ENCODE measurements around the gene FYCO1.

The FYCO1 gene

GRCh38 chr3:45929042-45929679 is 66.5 kb downstream of the FYCO1 start:
- Histone ChIP-seq H2BK15ac (replicated peaks; ENCODE audit: low read depth) (no peak overlapping the region), H3K27me3 (ENCODE audit: insufficient read depth, low read length, poor library complexity) (no peaks in the 10 kb centered on the region), H3K4me3 (ENCODE audit: low read length) (no peak overlapping the region), H3K4ac (ENCODE audit: low read depth, low read length) (no peak overlapping the region), H3K79me2 (ENCODE audit: control insufficient read depth, insufficient read depth, low read length) (no peaks in the 10 kb centered on the region), H3K36me3 (ENCODE audit: control insufficient read depth, insufficient read depth, low read length) (no peaks in the 10 kb centered on the region), H2BK120ac (ENCODE audit: low read depth, low read length) (no peak overlapping the region), H3K4me1 (ENCODE audit: control insufficient read depth, low read depth, low read length) (no peaks in the 10 kb centered on the region), H3K27ac (ENCODE audit: low read depth, low read length) (no peak overlapping the region), H4K8ac (ENCODE audit: low read depth, low read length) (no peak overlapping the region), H3K79me1 (ENCODE audit: low read length) (no peaks in the 10 kb centered on the region), H3K18ac (ENCODE audit: low read length) (no peak overlapping the region), H3K9ac (ENCODE audit: low read length) (no peak overlapping the region), H2AK5ac (ENCODE audit: low read length) (no peak overlapping the region), H3K56ac (ENCODE audit: low read length) (no peak overlapping the region), H3K23ac (ENCODE audit: low read length) (no peak overlapping the region), H2BK5ac (ENCODE audit: low read length) (no peak overlapping the region), H4K5ac (ENCODE audit: low read length) (no peak overlapping the region), H3K4me2 (ENCODE audit: low read length) (no peak overlapping the region)
- peak; percentile 38 for DNase-seq
- no CpG with 5 or more reads among the region's 9 CpGs for WGBS (ENCODE audit: extremely low coverage, insufficient coverage, low lambda C conversion rate)

- Histone ChIP-seq H3K36me3 (ENCODE audit: control insufficient read depth, insufficient read depth, low read length) (no peaks in the 10 kb centered on the region), H3K27me3 (ENCODE audit: insufficient read depth, low read length, poor library complexity) (no peaks in the 10 kb centered on the region), H3K4ac (ENCODE audit: low read depth, low read length) (no peak overlapping the region), H2BK120ac (ENCODE audit: low read depth, low read length) (no peak overlapping the region), H3K79me2 (ENCODE audit: control insufficient read depth, insufficient read depth, low read length) (no peaks in the 10 kb centered on the region), H3K4me1 (ENCODE audit: control insufficient read depth, low read depth, low read length) (no peaks in the 10 kb centered on the region), H3K4me2 (ENCODE audit: low read length) (no peak overlapping the region), H3K79me1 (ENCODE audit: low read length) (no peaks in the 10 kb centered on the region), H3K56ac (ENCODE audit: low read length) (no peak overlapping the region), H3K4me3 (ENCODE audit: low read length) (no peak overlapping the region), H4K5ac (ENCODE audit: low read length) (no peak overlapping the region), H3K18ac (ENCODE audit: low read length) (no peak overlapping the region), H2BK5ac (ENCODE audit: low read length) (no peak overlapping the region), H2AK5ac (ENCODE audit: low read length) (no peak overlapping the region), H2BK15ac (replicated peaks; ENCODE audit: low read depth) (no peak overlapping the region), H4K8ac (ENCODE audit: low read depth, low read length) (no peak overlapping the region), H3K23ac (ENCODE audit: low read length) (no peak overlapping the region), H3K9ac (ENCODE audit: low read length) (no peak overlapping the region), H3K27ac (ENCODE audit: low read depth, low read length) (no peak overlapping the region)
- DNase-seq, result no peak
- WGBS (ENCODE audit: extremely low coverage, insufficient coverage, low lambda C conversion rate), result no CpG with 5 or more reads among the region's 2 CpGs
Measured at GRCh38 chr3:45927881-45928280, 67.7 kb downstream of the FYCO1 start.

GRCh38 chr3:45923755-45924154 is 71.9 kb downstream of the FYCO1 start:
- no CpG with 5 or more reads among the region's 3 CpGs for WGBS (ENCODE audit: extremely low coverage, insufficient coverage, low lambda C conversion rate)
- H2BK15ac ChIP-seq (replicated peaks; ENCODE audit: low read depth), result no peak overlapping the region
- H3K36me3 ChIP-seq (ENCODE audit: control insufficient read depth, insufficient read depth, low read length), result no peaks in the 10 kb centered on the region
- no peak for DNase-seq
- no peak overlapping the region for H3K4ac ChIP-seq (ENCODE audit: low read depth, low read length)
- H3K27ac ChIP-seq (ENCODE audit: low read depth, low read length), result no peak overlapping the region
- H4K5ac ChIP-seq (ENCODE audit: low read length), result no peak overlapping the region
- no peak overlapping the region for H2BK120ac ChIP-seq (ENCODE audit: low read depth, low read length)
- no peak overlapping the region for H3K4me2 ChIP-seq (ENCODE audit: low read length)
- H3K18ac ChIP-seq (ENCODE audit: low read length), result no peak overlapping the region
- H3K9ac ChIP-seq (ENCODE audit: low read length), result no peak overlapping the region
- no peaks in the 10 kb centered on the region for H3K79me2 ChIP-seq (ENCODE audit: control insufficient read depth, insufficient read depth, low read length)
- H3K4me1 ChIP-seq (ENCODE audit: control insufficient read depth, low read depth, low read length), result no peaks in the 10 kb centered on the region
- no peak overlapping the region for H3K56ac ChIP-seq (ENCODE audit: low read length)
- no peak overlapping the region for H2BK5ac ChIP-seq (ENCODE audit: low read length)
- H3K23ac ChIP-seq (ENCODE audit: low read length), result no peak overlapping the region
- no peak overlapping the region for H4K8ac ChIP-seq (ENCODE audit: low read depth, low read length)
- no peaks in the 10 kb centered on the region for H3K79me1 ChIP-seq (ENCODE audit: low read length)
- H3K4me3 ChIP-seq (ENCODE audit: low read length), result no peak overlapping the region
- no peaks in the 10 kb centered on the region for H3K27me3 ChIP-seq (ENCODE audit: insufficient read depth, low read length, poor library complexity)
- no peak overlapping the region for H2AK5ac ChIP-seq (ENCODE audit: low read length)

- no peak overlapping the region for H2AK5ac ChIP-seq (ENCODE audit: low read length)
- no peaks in the 10 kb centered on the region for H3K79me2 ChIP-seq (ENCODE audit: control insufficient read depth, insufficient read depth, low read length)
- no peak for DNase-seq
- no peak overlapping the region for H4K8ac ChIP-seq (ENCODE audit: low read depth, low read length)
- H4K5ac ChIP-seq (ENCODE audit: low read length), result no peak overlapping the region
- no peak overlapping the region for H3K56ac ChIP-seq (ENCODE audit: low read length)
- no peaks in the 10 kb centered on the region for H3K4me1 ChIP-seq (ENCODE audit: control insufficient read depth, low read depth, low read length)
- no peak overlapping the region for H2BK15ac ChIP-seq (replicated peaks; ENCODE audit: low read depth)
- no peaks in the 10 kb centered on the region for H3K27me3 ChIP-seq (ENCODE audit: insufficient read depth, low read length, poor library complexity)
- H3K18ac ChIP-seq (ENCODE audit: low read length), result no peak overlapping the region
- H3K4me3 ChIP-seq (ENCODE audit: low read length), result no peak overlapping the region
- no peak overlapping the region for H3K27ac ChIP-seq (ENCODE audit: low read depth, low read length)
- H3K36me3 ChIP-seq (ENCODE audit: control insufficient read depth, insufficient read depth, low read length), result no peaks in the 10 kb centered on the region
- no peaks in the 10 kb centered on the region for H3K79me1 ChIP-seq (ENCODE audit: low read length)
- H3K23ac ChIP-seq (ENCODE audit: low read length), result no peak overlapping the region
- no peak overlapping the region for H3K4ac ChIP-seq (ENCODE audit: low read depth, low read length)
- WGBS (ENCODE audit: extremely low coverage, insufficient coverage, low lambda C conversion rate), result no CpG with 5 or more reads among the region's 4 CpGs
- no peak overlapping the region for H2BK120ac ChIP-seq (ENCODE audit: low read depth, low read length)
- H3K4me2 ChIP-seq (ENCODE audit: low read length), result no peak overlapping the region
- H3K9ac ChIP-seq (ENCODE audit: low read length), result no peak overlapping the region
- no peak overlapping the region for H2BK5ac ChIP-seq (ENCODE audit: low read length)
Measured at GRCh38 chr3:45922950-45923590, 72.6 kb downstream of the FYCO1 start.

GRCh38 chr3:45922039-45922326 is 73.6 kb downstream of the FYCO1 start:
- Histone ChIP-seq H3K23ac (ENCODE audit: low read length) (no peak overlapping the region), H2BK120ac (ENCODE audit: low read depth, low read length) (no peak overlapping the region), H3K9ac (ENCODE audit: low read length) (no peak overlapping the region), H3K4me1 (ENCODE audit: control insufficient read depth, low read depth, low read length) (no peaks in the 10 kb centered on the region), H3K27ac (ENCODE audit: low read depth, low read length) (no peak overlapping the region), H3K27me3 (ENCODE audit: insufficient read depth, low read length, poor library complexity) (no peaks in the 10 kb centered on the region), H4K5ac (ENCODE audit: low read length) (no peak overlapping the region), H3K36me3 (ENCODE audit: control insufficient read depth, insufficient read depth, low read length) (no peaks in the 10 kb centered on the region), H2BK15ac (replicated peaks; ENCODE audit: low read depth) (no peak overlapping the region), H2AK5ac (ENCODE audit: low read length) (no peak overlapping the region), H3K4me3 (ENCODE audit: low read length) (no peak overlapping the region), H4K8ac (ENCODE audit: low read depth, low read length) (no peak overlapping the region), H3K18ac (ENCODE audit: low read length) (no peak overlapping the region), H3K4me2 (ENCODE audit: low read length) (no peak overlapping the region), H3K4ac (ENCODE audit: low read depth, low read length) (no peak overlapping the region), H3K79me2 (ENCODE audit: control insufficient read depth, insufficient read depth, low read length) (no peaks in the 10 kb centered on the region), H3K79me1 (ENCODE audit: low read length) (no peaks in the 10 kb centered on the region), H3K56ac (ENCODE audit: low read length) (no peak overlapping the region), H2BK5ac (ENCODE audit: low read length) (no peak overlapping the region)
- no peak for DNase-seq
- WGBS (ENCODE audit: extremely low coverage, insufficient coverage, low lambda C conversion rate), result no CpG with 5 or more reads among the region's 3 CpGs
